Breast epithelium (tissue), 3 donors: ENCODE results near the gene ZMYM2.

Experiments
- CTCF ChIP-seq, 3 donors: fragments of 450-650 bp; IDR thresholded peaks; one replicate each; pipeline ENCODE4 v1.5.1; 2016 to 2017; ENCODE audit warnings: antibody characterized with exemption in 3 of 3, mild to moderate bottlenecking in 3 of 3, moderate library complexity in 3 of 3
- POLR2A ChIP-seq: fragments of 450-650 bp; IDR thresholded peaks from one replicate; pipeline ENCODE4 v1.6.1; 2016; ENCODE audit warnings: antibody characterized with exemption, mild to moderate bottlenecking, moderate library complexity
- POLR2AphosphoS5 ChIP-seq, 3 donors: sonication (generic); formaldehyde crosslinking; IDR thresholded peaks; one replicate each; pipeline ENCODE4 v1.6.1; 2017; ENCODE audit warnings: antibody characterized with exemption in 3 of 3

- no peak for TF ChIP-seq POLR2A
- no peak for TF ChIP-seq CTCF (IDR thresholded peaks at IDR 0.05)
- no peak for TF ChIP-seq POLR2AphosphoS5 (IDR thresholded peaks at IDR 0.05)
Observed at GRCh38 chr13:20125783-20126165, 167.2 kb downstream of the ZMYM2 start.
